ENCODE data around the gene TMEM37. TPM values are rescaled to one million over a fixed set of nuclear protein-coding genes. Genes with fewer than 3 reads are reported as not detected.

Gene TMEM37
- total RNA-seq, 1 experiment from 2014 or later = 4.2 TPM

DNA sequence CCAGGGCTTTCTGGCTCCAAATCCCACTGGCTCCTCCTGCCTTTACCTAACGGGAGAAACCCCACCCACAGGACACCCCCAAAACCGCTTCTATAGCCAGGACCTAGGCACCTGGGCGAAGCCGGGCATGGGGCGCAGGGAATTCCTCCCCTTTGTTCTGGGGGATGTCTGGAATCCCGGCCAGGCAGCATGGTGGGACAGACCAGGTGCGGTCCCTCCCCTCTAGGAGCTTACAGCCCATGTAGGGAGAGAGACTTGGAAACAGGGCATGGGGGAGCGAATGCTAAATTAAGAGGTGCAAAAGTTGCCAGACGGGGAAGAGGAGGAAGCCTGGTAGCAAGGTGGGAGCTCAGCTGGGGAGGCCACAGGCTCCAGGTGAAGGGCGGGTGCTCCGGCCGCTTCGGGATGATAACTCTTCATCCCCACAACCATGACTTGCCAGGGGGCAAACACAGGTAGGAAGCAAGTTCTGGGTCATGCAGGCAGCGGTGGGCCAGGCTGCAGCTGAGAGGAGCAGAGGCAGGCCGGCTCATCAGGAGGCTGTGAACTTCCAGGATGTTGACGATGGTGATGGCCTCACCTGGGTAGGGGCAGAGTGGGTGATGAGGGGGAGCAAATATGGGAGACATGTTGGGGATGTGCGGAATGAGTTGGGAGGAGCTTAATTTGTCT, 1.3 kb downstream of the TMEM37 start:
- Histone ChIP-seq H3K9me3 (ENCODE audit: control insufficient read depth, low read depth, low read length) (no peaks in the 10 kb centered on the region), H2BK5ac (ENCODE audit: insufficient read length, low read length) (no peak overlapping the region), H3K14ac (ENCODE audit: insufficient read depth, low read length) (no peak overlapping the region), H2BK120ac (ENCODE audit: low read depth, low read length, poor library complexity, severe bottlenecking) (no peak overlapping the region), H3K27ac (ENCODE audit: insufficient read length, low read depth, low read length) (no peak overlapping the region), H3K4me1 (ENCODE audit: insufficient read depth, low read length) (peaks cover 3% of the 10 kb centered on the region; the same call in 1 of the 2 replicates), H2BK15ac (ENCODE audit: low read depth, low read length) (no peak overlapping the region), H3K79me1 (ENCODE audit: insufficient read depth, low read depth, low read length, poor library complexity, severe bottlenecking) (no peaks in the 10 kb centered on the region), H3K4me2 (ENCODE audit: insufficient read depth, insufficient read length, low read length) (peak overlapping the region; percentile 90), H4K91ac (ENCODE audit: insufficient read length, low read depth, low read length) (no peak overlapping the region), H3K79me2 (ENCODE audit: insufficient read depth, low read length) (no peaks in the 10 kb centered on the region), H4K8ac (replicated peaks; ENCODE audit: insufficient read length, low read depth, low read length) (no peak overlapping the region), H2AFZ (ENCODE audit: low read length) (no peak overlapping the region), H3K23ac (ENCODE audit: insufficient read length, low read depth, low read length) (no peak overlapping the region), H2BK20ac (ENCODE audit: low read depth, low read length, poor library complexity, severe bottlenecking) (no peak overlapping the region), H3K9ac (ENCODE audit: extremely low read depth, insufficient read length, low read length) (no peak overlapping the region), H3K56ac (ENCODE audit: insufficient read length, low read depth, low read length) (no peak overlapping the region), H2AK5ac (ENCODE audit: insufficient read length, low read length) (no peak overlapping the region), H4K20me1 (ENCODE audit: control insufficient read depth, insufficient read depth, insufficient read length) (no peaks in the 10 kb centered on the region), H3K27me3 (ENCODE audit: insufficient read depth, low read length) (no peaks in the 10 kb centered on the region; the same call in 1 of the 2 replicates), H4K5ac (ENCODE audit: insufficient read length, low read depth, low read length) (no peak overlapping the region), H2BK12ac (ENCODE audit: insufficient read length, low read depth, low read length) (no peak overlapping the region), H3T11ph (ENCODE audit: low read length) (no peak overlapping the region), H3K4ac (ENCODE audit: low read depth, low read length) (no peak overlapping the region), H3K18ac (ENCODE audit: insufficient read length, low read depth, low read length) (no peak overlapping the region), H3K23me2 (ENCODE audit: insufficient read length, low read depth, low read length, poor library complexity, severe bottlenecking) (peaks cover 6% of the 10 kb centered on the region)
- peak overlapping the region; percentile 82 to 92 for H3K4me3 Mint-ChIP-seq
- TF ChIP-seq, protein P1, sequence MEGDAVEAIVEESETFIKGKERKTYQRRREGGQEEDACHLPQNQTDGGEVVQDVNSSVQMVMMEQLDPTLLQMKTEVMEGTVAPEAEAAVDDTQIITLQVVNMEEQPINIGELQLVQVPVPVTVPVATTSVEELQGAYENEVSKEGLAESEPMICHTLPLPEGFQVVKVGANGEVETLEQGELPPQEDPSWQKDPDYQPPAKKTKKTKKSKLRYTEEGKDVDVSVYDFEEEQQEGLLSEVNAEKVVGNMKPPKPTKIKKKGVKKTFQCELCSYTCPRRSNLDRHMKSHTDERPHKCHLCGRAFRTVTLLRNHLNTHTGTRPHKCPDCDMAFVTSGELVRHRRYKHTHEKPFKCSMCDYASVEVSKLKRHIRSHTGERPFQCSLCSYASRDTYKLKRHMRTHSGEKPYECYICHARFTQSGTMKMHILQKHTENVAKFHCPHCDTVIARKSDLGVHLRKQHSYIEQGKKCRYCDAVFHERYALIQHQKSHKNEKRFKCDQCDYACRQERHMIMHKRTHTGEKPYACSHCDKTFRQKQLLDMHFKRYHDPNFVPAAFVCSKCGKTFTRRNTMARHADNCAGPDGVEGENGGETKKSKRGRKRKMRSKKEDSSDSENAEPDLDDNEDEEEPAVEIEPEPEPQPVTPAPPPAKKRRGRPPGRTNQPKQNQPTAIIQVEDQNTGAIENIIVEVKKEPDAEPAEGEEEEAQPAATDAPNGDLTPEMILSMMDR (conservative IDR thresholded peaks at IDR 0.05) = no peak
- peak; percentile 46 for DNase-seq
- H3K27ac Mint-ChIP-seq = peak overlapping the region in 1 of 3 experiments; percentile 63; a peak in 1 of 7 replicates
- H3K4me1 Mint-ChIP-seq = peaks cover 49 to 54% of the 10 kb centered on the region in 2 experiments
- peaks cover 25% of the 10 kb centered on the region for H3K27me3 Mint-ChIP-seq (ENCODE audit: low read depth)
- no peaks in the 10 kb centered on the region for H3K9me3 Mint-ChIP-seq
- H3K36me3 Mint-ChIP-seq (ENCODE audit: insufficient read depth in 1 of 3, low read depth in 3 of 3) = peaks cover 2 to 8% (median 7%) of the 10 kb centered on the region in 3 experiments; a peak in 4 of 7 replicates
- no CpG with 5 or more reads among the region's 17 CpGs for WGBS (ENCODE audit: extremely low coverage, insufficient read length, low lambda C conversion rate)
